Measurements from ENCODE around the gene STAG3.

Gene STAG3

DNA sequence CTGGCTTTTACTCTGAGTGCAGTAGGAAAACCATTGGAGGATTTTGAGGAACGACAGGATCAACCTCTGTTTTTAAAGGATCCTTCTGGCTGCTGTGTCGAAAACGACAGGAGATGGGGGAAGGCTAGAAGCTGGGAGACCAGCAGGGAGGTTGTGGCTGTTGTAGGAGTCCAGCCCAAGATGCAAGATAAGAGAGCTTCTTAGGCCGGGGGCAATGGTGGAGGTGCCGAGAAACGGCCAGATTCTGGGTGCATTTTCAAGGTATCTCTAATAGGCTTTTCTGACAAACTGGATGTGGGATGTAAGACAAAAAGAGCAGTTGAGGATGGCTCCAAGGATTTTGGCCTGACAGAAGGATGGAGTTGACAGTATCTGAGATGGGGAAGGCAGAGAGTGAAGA lies 31.8 kb downstream of the STAG3 start:
- no peak for ATAC-seq
- TF ChIP-seq GLIS3 (CRISPR knock-in tag; IDR thresholded peaks at IDR 0.05) (no peak), PPARA (CRISPR knock-in tag; IDR thresholded peaks at IDR 0.05; ENCODE audit: borderline replicate concordance) (no peak), OSR1 (CRISPR knock-in tag; IDR thresholded peaks at IDR 0.05) (no peak), RARB (CRISPR knock-in tag; IDR thresholded peaks at IDR 0.05) (no peak)
- TF ChIP-seq, protein P1, sequence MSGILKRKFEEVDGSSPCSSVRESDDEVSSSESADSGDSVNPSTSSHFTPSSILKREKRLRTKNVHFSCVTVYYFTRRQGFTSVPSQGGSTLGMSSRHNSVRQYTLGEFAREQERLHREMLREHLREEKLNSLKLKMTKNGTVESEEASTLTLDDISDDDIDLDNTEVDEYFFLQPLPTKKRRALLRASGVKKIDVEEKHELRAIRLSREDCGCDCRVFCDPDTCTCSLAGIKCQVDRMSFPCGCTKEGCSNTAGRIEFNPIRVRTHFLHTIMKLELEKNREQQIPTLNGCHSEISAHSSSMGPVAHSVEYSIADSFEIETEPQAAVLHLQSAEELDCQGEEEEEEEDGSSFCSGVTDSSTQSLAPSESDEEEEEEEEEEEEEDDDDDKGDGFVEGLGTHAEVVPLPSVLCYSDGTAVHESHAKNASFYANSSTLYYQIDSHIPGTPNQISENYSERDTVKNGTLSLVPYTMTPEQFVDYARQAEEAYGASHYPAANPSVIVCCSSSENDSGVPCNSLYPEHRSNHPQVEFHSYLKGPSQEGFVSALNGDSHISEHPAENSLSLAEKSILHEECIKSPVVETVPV (CRISPR knock-in tag; IDR thresholded peaks at IDR 0.05) = no peak

DNA sequence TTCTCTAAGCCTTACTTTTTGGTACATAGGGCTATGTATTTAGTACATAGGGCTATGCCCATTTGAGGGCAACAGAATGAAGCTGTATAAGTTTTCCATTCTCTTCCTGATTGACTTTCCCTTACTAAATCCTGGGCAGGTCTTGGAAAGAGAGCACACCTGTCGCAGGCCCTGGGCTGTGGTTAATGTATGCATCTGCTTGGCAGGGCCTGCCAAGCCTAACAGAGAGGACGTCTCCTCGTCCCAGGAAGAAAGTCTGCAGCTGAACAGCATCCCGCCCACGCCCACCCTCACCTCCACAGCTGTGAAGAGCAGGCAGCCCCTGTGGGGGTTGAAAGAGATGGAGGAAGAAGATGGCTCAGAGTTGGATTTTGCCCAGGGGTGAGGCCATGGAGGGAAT lies 33.1 kb downstream of the STAG3 start:
- no peak for TF ChIP-seq OSR1 (CRISPR knock-in tag; IDR thresholded peaks at IDR 0.05)
- TF ChIP-seq, protein P1 (CRISPR knock-in tag; IDR thresholded peaks at IDR 0.05) = no peak
- no peak for ATAC-seq

DNA sequence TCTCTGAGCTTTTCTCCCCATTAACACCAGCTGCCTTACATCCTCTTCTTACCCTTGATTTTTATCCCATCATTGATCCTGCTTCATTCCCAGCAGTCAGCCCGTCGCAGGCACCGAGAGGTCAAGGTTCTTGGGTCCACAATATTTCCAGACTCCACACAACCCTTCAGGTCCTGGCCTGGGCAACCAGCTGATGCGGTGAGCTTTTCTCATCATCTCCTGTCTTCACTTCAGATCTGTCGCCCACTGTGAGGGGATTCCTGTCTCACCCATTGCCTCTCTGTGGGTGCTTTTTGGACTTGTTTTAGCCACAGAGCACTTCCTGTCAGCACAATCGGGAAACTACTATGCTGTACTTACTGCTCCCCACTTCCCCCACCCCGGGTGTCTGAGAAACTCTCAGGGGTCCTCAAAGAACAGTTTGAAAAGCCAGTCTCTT lies 33.6 kb downstream of the STAG3 start:
- no peak for ATAC-seq

DNA sequence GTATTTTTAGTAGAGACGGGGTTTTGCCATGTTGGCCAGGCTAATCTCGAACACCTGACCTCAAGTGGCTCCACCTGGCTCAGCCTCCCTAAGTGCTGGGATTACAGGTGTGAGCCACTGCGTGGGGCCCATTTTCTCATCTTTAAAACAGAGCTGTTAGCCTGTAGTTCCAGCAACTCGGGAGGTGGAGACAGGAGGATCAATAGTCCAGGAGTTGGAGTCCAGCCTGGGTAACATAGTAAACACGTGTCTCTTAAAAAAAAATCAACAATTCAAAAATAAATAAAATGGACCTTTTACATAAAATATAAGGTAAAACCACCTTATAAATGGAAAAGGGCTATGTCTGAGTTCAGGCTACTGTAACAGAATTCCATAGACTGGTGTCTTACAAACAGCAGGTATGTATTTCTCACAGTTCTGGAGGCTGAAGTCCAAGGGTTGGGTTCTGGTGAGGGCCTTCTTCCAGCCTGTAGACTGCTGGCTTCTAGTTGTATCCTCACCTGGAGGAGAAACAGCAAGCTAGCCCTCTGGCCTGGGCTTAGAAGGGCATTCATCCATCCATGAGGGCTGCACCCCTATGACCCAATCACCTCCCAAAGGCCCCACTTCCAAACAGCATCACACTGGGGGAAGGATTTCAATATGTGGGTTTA lies 35.0 kb downstream of the STAG3 start:
- TF ChIP-seq TOX (CRISPR knock-in tag; IDR thresholded peaks at IDR 0.05; ENCODE audit: borderline replicate concordance) = no peak
- TF ChIP-seq ZNF565 (CRISPR knock-in tag; conservative IDR thresholded peaks at IDR 0.05; ENCODE audit: low read depth) = no peak
- TF ChIP-seq, protein P1 (CRISPR knock-in tag; IDR thresholded peaks at IDR 0.05) = no peak
- TF ChIP-seq ISL1 (CRISPR knock-in tag; IDR thresholded peaks at IDR 0.05) = no peak
- TF ChIP-seq ZNF70 (CRISPR knock-in tag; IDR thresholded peaks at IDR 0.05) = no peak
- no peak for TF ChIP-seq BACH2 (CRISPR knock-in tag; IDR thresholded peaks at IDR 0.05; ENCODE audit: borderline replicate concordance)
- TF ChIP-seq, protein P2, sequence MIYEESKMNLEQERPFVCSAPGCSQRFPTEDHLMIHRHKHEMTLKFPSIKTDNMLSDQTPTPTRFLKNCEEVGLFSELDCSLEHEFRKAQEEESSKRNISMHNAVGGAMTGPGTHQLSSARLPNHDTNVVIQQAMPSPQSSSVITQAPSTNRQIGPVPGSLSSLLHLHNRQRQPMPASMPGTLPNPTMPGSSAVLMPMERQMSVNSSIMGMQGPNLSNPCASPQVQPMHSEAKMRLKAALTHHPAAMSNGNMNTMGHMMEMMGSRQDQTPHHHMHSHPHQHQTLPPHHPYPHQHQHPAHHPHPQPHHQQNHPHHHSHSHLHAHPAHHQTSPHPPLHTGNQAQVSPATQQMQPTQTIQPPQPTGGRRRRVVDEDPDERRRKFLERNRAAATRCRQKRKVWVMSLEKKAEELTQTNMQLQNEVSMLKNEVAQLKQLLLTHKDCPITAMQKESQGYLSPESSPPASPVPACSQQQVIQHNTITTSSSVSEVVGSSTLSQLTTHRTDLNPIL (CRISPR knock-in tag; IDR thresholded peaks at IDR 0.05; ENCODE audit: low read depth) = no peak
- TF ChIP-seq OSR1 (CRISPR knock-in tag; IDR thresholded peaks at IDR 0.05) = no peak
- TF ChIP-seq ARNTL (CRISPR knock-in tag; IDR thresholded peaks at IDR 0.05; ENCODE audit: borderline replicate concordance, low read depth) = no peak
- TF ChIP-seq, protein P3, sequence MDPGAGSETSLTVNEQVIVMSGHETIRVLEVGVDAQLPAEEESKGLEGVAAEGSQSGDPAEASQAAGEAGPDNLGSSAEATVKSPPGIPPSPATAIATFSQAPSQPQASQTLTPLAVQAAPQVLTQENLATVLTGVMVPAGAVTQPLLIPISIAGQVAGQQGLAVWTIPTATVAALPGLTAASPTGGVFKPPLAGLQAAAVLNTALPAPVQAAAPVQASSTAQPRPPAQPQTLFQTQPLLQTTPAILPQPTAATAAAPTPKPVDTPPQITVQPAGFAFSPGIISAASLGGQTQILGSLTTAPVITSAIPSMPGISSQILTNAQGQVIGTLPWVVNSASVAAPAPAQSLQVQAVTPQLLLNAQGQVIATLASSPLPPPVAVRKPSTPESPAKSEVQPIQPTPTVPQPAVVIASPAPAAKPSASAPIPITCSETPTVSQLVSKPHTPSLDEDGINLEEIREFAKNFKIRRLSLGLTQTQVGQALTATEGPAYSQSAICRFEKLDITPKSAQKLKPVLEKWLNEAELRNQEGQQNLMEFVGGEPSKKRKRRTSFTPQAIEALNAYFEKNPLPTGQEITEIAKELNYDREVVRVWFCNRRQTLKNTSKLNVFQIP (CRISPR knock-in tag; IDR thresholded peaks at IDR 0.05; ENCODE audit: borderline replicate concordance, low read depth) = no peak
- TF ChIP-seq TCF4 (CRISPR knock-in tag; IDR thresholded peaks at IDR 0.05; ENCODE audit: borderline replicate concordance) = no peak
- no peak for TF ChIP-seq CSDC2 (CRISPR knock-in tag; IDR thresholded peaks at IDR 0.05)
- no peak for TF ChIP-seq PPARA (CRISPR knock-in tag; IDR thresholded peaks at IDR 0.05; ENCODE audit: borderline replicate concordance)
- TF ChIP-seq ZNF8 (CRISPR knock-in tag; IDR thresholded peaks at IDR 0.05) = no peak
- TF ChIP-seq ZFP3 (CRISPR knock-in tag; IDR thresholded peaks at IDR 0.05) = no peak
- TF ChIP-seq, protein P4, sequence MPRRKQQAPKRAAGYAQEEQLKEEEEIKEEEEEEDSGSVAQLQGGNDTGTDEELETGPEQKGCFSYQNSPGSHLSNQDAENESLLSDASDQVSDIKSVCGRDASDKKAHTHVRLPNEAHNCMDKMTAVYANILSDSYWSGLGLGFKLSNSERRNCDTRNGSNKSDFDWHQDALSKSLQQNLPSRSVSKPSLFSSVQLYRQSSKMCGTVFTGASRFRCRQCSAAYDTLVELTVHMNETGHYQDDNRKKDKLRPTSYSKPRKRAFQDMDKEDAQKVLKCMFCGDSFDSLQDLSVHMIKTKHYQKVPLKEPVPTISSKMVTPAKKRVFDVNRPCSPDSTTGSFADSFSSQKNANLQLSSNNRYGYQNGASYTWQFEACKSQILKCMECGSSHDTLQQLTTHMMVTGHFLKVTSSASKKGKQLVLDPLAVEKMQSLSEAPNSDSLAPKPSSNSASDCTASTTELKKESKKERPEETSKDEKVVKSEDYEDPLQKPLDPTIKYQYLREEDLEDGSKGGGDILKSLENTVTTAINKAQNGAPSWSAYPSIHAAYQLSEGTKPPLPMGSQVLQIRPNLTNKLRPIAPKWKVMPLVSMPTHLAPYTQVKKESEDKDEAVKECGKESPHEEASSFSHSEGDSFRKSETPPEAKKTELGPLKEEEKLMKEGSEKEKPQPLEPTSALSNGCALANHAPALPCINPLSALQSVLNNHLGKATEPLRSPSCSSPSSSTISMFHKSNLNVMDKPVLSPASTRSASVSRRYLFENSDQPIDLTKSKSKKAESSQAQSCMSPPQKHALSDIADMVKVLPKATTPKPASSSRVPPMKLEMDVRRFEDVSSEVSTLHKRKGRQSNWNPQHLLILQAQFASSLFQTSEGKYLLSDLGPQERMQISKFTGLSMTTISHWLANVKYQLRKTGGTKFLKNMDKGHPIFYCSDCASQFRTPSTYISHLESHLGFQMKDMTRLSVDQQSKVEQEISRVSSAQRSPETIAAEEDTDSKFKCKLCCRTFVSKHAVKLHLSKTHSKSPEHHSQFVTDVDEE (CRISPR knock-in tag; IDR thresholded peaks at IDR 0.05) = no peak
- no peak for TF ChIP-seq ZFP30 (CRISPR knock-in tag; IDR thresholded peaks at IDR 0.05)
- no peak for TF ChIP-seq ZC3H10 (CRISPR knock-in tag; IDR thresholded peaks at IDR 0.05)
- no peak for ATAC-seq

More for the DNA sequence above, 33.6 kb downstream of the STAG3 start:
- TF ChIP-seq, protein P5, sequence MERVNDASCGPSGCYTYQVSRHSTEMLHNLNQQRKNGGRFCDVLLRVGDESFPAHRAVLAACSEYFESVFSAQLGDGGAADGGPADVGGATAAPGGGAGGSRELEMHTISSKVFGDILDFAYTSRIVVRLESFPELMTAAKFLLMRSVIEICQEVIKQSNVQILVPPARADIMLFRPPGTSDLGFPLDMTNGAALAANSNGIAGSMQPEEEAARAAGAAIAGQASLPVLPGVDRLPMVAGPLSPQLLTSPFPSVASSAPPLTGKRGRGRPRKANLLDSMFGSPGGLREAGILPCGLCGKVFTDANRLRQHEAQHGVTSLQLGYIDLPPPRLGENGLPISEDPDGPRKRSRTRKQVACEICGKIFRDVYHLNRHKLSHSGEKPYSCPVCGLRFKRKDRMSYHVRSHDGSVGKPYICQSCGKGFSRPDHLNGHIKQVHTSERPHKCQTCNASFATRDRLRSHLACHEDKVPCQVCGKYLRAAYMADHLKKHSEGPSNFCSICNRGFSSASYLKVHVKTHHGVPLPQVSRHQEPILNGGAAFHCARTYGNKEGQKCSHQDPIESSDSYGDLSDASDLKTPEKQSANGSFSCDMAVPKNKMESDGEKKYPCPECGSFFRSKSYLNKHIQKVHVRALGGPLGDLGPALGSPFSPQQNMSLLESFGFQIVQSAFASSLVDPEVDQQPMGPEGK (CRISPR knock-in tag; IDR thresholded peaks at IDR 0.05; ENCODE audit: borderline replicate concordance) = no peak
- TF ChIP-seq CSDC2 (CRISPR knock-in tag; IDR thresholded peaks at IDR 0.05) (no peak), ZC3H10 (CRISPR knock-in tag; IDR thresholded peaks at IDR 0.05) (no peak), GLIS3 (CRISPR knock-in tag; IDR thresholded peaks at IDR 0.05) (no peak), ZNF70 (CRISPR knock-in tag; IDR thresholded peaks at IDR 0.05) (no peak), ZNF565 (CRISPR knock-in tag; conservative IDR thresholded peaks at IDR 0.05; ENCODE audit: low read depth) (no peak), OSR1 (CRISPR knock-in tag; IDR thresholded peaks at IDR 0.05) (no peak), BACH2 (CRISPR knock-in tag; IDR thresholded peaks at IDR 0.05; ENCODE audit: borderline replicate concordance) (no peak), ESRRG (CRISPR knock-in tag; IDR thresholded peaks at IDR 0.05) (no peak), ARNTL (CRISPR knock-in tag; IDR thresholded peaks at IDR 0.05; ENCODE audit: borderline replicate concordance, low read depth) (no peak), ZFP3 (CRISPR knock-in tag; IDR thresholded peaks at IDR 0.05) (no peak)
